ENCODE data around the gene CCDC83.
"Not testable (repeated sequence)": the region's sequence is repeated elsewhere in the genome, so short reads cannot be mapped to it uniquely, and the experiment has no call there.

The CCDC83 gene

GRCh38 chr11:85889676-85890579 lies 34.7 kb downstream of the CCDC83 start:
- no peak for DNase-seq

DNA sequence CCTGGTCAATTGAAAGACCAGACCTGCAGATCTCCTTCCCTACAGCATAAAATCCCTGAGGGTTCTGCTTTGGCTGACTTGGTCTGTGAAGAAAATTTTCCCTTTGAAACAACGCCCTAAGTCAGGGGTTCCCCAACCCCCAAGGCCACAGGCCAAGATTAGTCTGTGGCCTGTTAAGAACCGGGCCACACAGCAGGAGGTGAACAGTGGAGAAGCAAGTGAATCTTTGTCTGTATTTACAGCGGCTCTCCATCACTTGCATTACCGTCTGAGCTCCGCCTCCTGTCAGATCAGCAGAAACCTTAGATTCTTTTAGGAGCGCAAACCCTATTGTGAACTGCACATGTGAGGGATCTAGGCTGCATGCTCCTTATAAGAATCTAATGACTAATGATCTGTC lies 38.2 kb downstream of the CCDC83 start:
- DNase-seq, result no peak

GRCh38 chr11:85896876-85897275 lies 41.7 kb downstream of the CCDC83 start:
- DNase-seq, result no peak

- DNase-seq, result no peak
Measured at GRCh38 chr11:85898456-85898855, 43.3 kb downstream of the CCDC83 start.

- DNase-seq, result no peak
Measured at GRCh38 chr11:85902353-85902752, 47.2 kb downstream of the CCDC83 start.

GRCh38 chr11:85903406-85903805 lies 48.2 kb downstream of the CCDC83 start:
- DNase-seq, result no peak

DNA sequence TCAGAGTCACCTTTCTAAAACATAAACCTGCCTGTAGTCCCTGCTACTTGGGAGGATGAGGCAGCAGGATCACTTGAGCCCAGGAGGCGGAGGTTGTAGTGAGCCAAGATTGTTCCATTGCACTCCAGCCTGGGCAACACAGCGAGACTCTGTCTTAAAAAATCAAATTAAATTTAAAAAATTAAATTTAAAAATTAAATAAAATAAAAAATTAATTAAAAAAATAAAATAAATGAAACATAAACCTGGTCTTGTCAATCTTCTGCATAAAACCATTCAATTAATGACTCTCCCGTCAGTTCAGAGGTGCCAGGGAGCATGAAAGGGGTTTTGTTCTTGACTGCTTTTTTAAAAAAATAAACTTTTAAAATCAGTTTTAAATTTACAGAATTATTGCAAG lies 48.6 kb downstream of the CCDC83 start:
- DNase-seq, result no peak

DNA sequence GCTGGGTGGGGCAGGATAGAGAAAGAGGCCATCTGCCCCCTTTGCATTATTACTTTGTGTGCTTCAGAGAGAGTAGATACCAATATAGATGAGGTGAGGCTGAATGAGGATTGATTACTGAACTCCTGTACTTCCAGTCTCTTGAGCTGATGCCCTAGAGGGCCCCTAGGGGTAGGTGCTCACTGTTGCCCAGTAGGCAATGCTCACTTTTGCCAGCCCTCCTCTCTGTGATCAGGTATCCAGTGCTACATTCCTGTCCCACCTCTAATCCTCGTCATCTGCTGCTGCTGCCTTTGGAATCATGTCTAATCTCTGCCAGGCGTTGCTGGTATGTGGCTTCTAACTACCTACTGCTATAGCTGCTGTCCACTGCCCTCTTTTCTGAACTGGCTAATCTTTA lies 57.2 kb downstream of the CCDC83 start:
- no peak for DNase-seq

DNA sequence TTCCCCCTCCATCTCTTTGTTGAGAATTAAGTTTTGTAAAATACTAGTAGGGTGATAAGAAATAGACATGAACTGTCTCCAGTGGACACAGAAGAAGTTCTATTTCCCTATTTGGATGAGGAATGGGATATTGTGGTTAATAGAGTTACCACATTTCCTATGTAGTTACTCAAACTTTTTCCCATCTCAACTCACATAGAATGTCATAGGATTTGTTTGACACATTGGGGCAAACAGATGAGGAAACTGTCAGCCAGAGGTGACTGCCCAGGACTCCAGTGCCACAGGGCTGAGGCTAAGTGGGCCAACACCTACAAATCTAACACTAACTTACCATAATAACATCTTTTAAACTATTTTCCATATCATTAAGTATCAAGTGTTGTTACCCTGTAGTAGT lies 58.3 kb downstream of the CCDC83 start:
- DNase-seq, result no peak

GRCh38 chr11:85914425-85914824 lies 59.2 kb downstream of the CCDC83 start:
- DNase-seq, result no peak

DNA sequence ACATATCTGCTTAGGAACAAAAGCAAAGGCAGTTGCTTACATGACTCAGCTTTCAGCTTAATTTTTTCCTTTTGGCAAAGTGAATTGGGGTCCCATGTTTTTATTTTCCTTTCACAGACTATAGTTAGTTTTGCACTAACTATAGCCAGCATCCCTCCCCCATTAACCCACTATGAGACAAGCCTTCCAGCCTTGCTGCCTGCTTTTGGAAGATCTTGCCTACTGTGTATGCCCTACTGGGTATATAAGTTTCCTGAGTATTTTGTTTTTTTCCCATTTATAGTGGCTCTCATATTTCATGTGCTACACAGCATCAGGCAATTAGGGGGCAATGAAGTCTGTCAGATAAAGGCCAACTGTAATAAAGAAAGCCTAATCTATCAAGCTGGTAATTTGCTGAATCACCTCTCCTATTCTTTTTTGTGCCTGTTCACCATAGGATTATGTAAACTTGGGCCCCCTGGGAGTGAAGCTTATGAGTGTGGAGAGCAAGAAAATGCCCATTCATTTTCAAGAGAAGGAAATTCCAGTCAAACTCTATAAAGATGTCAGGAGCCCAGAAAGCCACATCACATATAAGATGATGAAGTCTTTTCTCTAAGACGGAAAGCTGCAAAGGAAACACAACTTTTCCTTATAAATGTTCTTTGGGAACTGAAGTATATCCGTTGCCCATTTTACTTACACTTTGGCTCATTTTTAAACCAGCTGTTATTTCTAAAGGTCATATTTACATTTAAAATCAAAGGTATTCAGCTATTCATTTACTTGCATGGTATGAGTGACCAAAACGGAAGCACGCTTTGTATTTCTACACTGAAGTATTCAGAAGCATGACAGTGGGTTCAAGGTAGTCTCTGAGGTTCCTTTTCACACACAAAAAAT lies 64.0 kb downstream of the CCDC83 start:
- peak; percentile 40 for DNase-seq

GRCh38 chr11:85922367-85922766 lies 67.2 kb downstream of the CCDC83 start:
- DNase-seq, result no peak

GRCh38 chr11:85923455-85923854 lies 68.3 kb downstream of the CCDC83 start:
- DNase-seq, result no peak

- not testable (repeated sequence) for DNase-seq
Measured at GRCh38 chr11:85926653-85927214, 71.6 kb downstream of the CCDC83 start.

GRCh38 chr11:85930879-85931366 lies 75.7 kb downstream of the CCDC83 start:
- DNase-seq, result no peak

GRCh38 chr11:85934596-85935169 lies 79.5 kb downstream of the CCDC83 start:
- DNase-seq, result no peak

- DNase-seq, result no peak
Measured at GRCh38 chr11:85935751-85936150, 80.6 kb downstream of the CCDC83 start.

- no peak for DNase-seq
Measured at GRCh38 chr11:85937835-85938234, 82.7 kb downstream of the CCDC83 start.

- peak; percentile 11 for DNase-seq
Measured at GRCh38 chr11:85939099-85940015, 84.2 kb downstream of the CCDC83 start.

- DNase-seq, result peak; percentile 70
Measured at GRCh38 chr11:85941380-85941973, 86.3 kb downstream of the CCDC83 start.

- DNase-seq, result no peak
Measured at GRCh38 chr11:85945296-85945695, 90.1 kb downstream of the CCDC83 start.

Data from hematopoietic multipotent progenitor cell treated with erythropoietin and hydrocortisone succinate and interleukin-3 and kit ligand, for 6 days (in vitro differentiated cells).